Neutrophil (primary cell): Measurements from ENCODE around the gene ARVCF.

ENCODE experiments used
- H3K27ac ChIP-seq: fragments of 200-600 bp; sonication (generic); 2 replicates; pipeline ENCODE4 v1.5.1; 2016; ENCODE audit warnings: mild to moderate bottlenecking, moderate library complexity
- H3K27me3 ChIP-seq: fragments of 200-600 bp; sonication (generic); 2 replicates; pipeline ENCODE4 v1.6.0; 2016; ENCODE audit warnings: mild to moderate bottlenecking
- H3K36me3 ChIP-seq: fragments of 200-600 bp; sonication (generic); 2 replicates; pipeline ENCODE4 v1.5.1; 2017
- H3K4me1 ChIP-seq, 2 experiments: fragments of 200-600 bp in 1 of 2; sonication (generic) in 1 of 2; 1 replicate in 1 of 2; 2 replicates in 1 of 2; pipeline versions ENCODE4 v1.5.1 to v1.6.1; 2013 to 2016; ENCODE audit warnings: low read depth in 1 of 2, low read length in 1 of 2, mild to moderate bottlenecking in 1 of 2, moderate library complexity in 1 of 2; ENCODE audit not compliant: control insufficient read depth in 1 of 2, insufficient read depth in 1 of 2
- H3K4me3 ChIP-seq, 2 experiments: fragments of 200-600 bp in 1 of 2; sonication (generic) in 1 of 2; 1 replicate in 1 of 2; 2 replicates in 1 of 2; pipeline ENCODE4 v1.5.1; 2013 to 2016; ENCODE audit warnings: low read depth in 1 of 2, low read length in 1 of 2, mild to moderate bottlenecking in 1 of 2, moderate library complexity in 1 of 2
- H3K9me3 ChIP-seq: fragments of 200-600 bp; sonication (generic); 2 replicates; pipeline ENCODE4 v1.5.1; 2016
- CTCF ChIP-seq: fragments of 200-600 bp; sonication (generic); IDR thresholded peaks from 2 replicates; pipeline ENCODE4 v1.5.1; 2016; ENCODE audit warnings: antibody characterized with exemption

ARVCF gene

GRCh38 chr22:19975707-19976035, 41.0 kb downstream of the ARVCF start:
- H3K4me1 ChIP-seq, result peaks cover 17 to 24% of the 10 kb centered on the region in 2 experiments
- TF ChIP-seq CTCF, result no peak

GRCh38 chr22:19974935-19975706, 41.5 kb downstream of the ARVCF start:
- no peak for TF ChIP-seq CTCF
- peaks cover 17 to 26% of the 10 kb centered on the region in 2 experiments for H3K4me1 ChIP-seq
- H3K9me3 ChIP-seq, result no peaks in the 10 kb centered on the region
- no peaks in the 10 kb centered on the region for H3K36me3 ChIP-seq
- H3K27me3 ChIP-seq, result no peaks in the 10 kb centered on the region
- no peak overlapping the region for H3K27ac ChIP-seq
- H3K4me3 ChIP-seq, result no peak overlapping the region

More at GRCh38 chr22:19975707-19976035, 41.0 kb downstream of the ARVCF start:
- no peak overlapping the region for H3K27ac ChIP-seq
- no peaks in the 10 kb centered on the region for H3K27me3 ChIP-seq
- no peaks in the 10 kb centered on the region for H3K9me3 ChIP-seq
- no peaks in the 10 kb centered on the region for H3K36me3 ChIP-seq
- no peak overlapping the region for H3K4me3 ChIP-seq

- H3K9me3 ChIP-seq, result no peaks in the 10 kb centered on the region
- peaks cover 17 to 26% of the 10 kb centered on the region in 2 experiments for H3K4me1 ChIP-seq
- no peak overlapping the region for H3K27ac ChIP-seq
- TF ChIP-seq CTCF, result no peak
- no peak overlapping the region for H3K4me3 ChIP-seq
- H3K36me3 ChIP-seq, result peaks cover under 1% of the 10 kb centered on the region
- H3K27me3 ChIP-seq, result no peaks in the 10 kb centered on the region
Observed at GRCh38 chr22:19974268-19974861, 42.3 kb downstream of the ARVCF start.

- no peak overlapping the region for H3K27ac ChIP-seq
- no peaks in the 10 kb centered on the region for H3K9me3 ChIP-seq
- no peak for TF ChIP-seq CTCF
- H3K36me3 ChIP-seq, result peaks cover 7% of the 10 kb centered on the region
- H3K27me3 ChIP-seq, result no peaks in the 10 kb centered on the region
- H3K4me1 ChIP-seq, result peaks cover 17 to 26% of the 10 kb centered on the region in 2 experiments
- no peak overlapping the region for H3K4me3 ChIP-seq
Observed at GRCh38 chr22:19973551-19974267, 42.9 kb downstream of the ARVCF start.

GRCh38 chr22:19972652-19973550, 43.7 kb downstream of the ARVCF start:
- no peaks in the 10 kb centered on the region for H3K27me3 ChIP-seq
- H3K4me1 ChIP-seq, result peaks cover 17 to 26% of the 10 kb centered on the region in 2 experiments
- peaks cover 14% of the 10 kb centered on the region for H3K36me3 ChIP-seq
- no peak overlapping the region for H3K27ac ChIP-seq
- H3K9me3 ChIP-seq, result no peaks in the 10 kb centered on the region
- no peak for TF ChIP-seq CTCF
- H3K4me3 ChIP-seq, result no peak overlapping the region
